ENCODE results near the gene LIPF. TPM values are rescaled to one million over a fixed set of nuclear protein-coding genes. Genes with fewer than 3 reads are reported as not detected.

LIPF gene
- total RNA-seq, 1 experiment from 2014 or later: not detected

- intact Hi-C loops (cut with micrococcal nuclease): no loop called here
- Histone ChIP-seq H2AFZ (ENCODE audit: low read depth, low read length, poor library complexity, severe bottlenecking) (peak overlapping the region; percentile 36), H3K27me3 (ENCODE audit: insufficient read depth, low read length) (no peaks in the 10 kb centered on the region), H3K27ac (ENCODE audit: low read depth, low read length) (no peak overlapping the region), H3K79me2 (ENCODE audit: insufficient read depth, low read length) (no peaks in the 10 kb centered on the region), H4K20me1 (ENCODE audit: insufficient read depth) (no peaks in the 10 kb centered on the region), H3K9ac (ENCODE audit: low read length) (no peak overlapping the region), H3K4me1 (ENCODE audit: control insufficient read depth in 1 of 2, insufficient read depth in 2 of 2, low read length in 2 of 2) (peaks cover 0 to 16% of the 10 kb centered on the region in 2 experiments; a peak in 2 of 4 replicates), H3K9me2 (ENCODE audit: insufficient read depth) (peaks cover 4% of the 10 kb centered on the region; the same call in 1 of the 2 replicates), H3K4me3 (replicated peaks in 1 of 2; ENCODE audit: low read depth in 1 of 2, low read length in 2 of 2) (no peak overlapping the region), H3K4me2 (ENCODE audit: low read length) (no peak overlapping the region), H3K36me3 (ENCODE audit: control insufficient read depth in 1 of 2, insufficient read depth in 2 of 2, low read length in 2 of 2) (no peaks in the 10 kb centered on the region), H3K9me3 (ENCODE audit: control insufficient read depth in 1 of 2, insufficient read depth in 1 of 2, low read depth in 1 of 2, low read length in 2 of 2) (no peaks in the 10 kb centered on the region)
- BruUV-seq (replicated peaks): no TSS peak
- CTCF ChIA-PET: no interaction called here
- TF ChIP-seq POLR2A (IDR thresholded peaks at IDR 0.05; ENCODE audit: borderline replicate concordance, extremely low read depth, insufficient read depth, insufficient read length): no peak
- no peak for TF ChIP-seq CBX3 (IDR thresholded peaks at IDR 0.05; ENCODE audit: low read depth)
- no peak for ATAC-seq
- POLR2A ChIA-PET: no interaction called here
- no peak for DNase-seq (ENCODE audit: low read depth, low spot score)
- RAD21 ChIA-PET (ENCODE audit: low non-redundant PET in 1 of 2, low total read pairs in 2 of 2, uncharacterized antibody in 2 of 2, unreplicated experiment in 2 of 2): no interaction called here
Measured at GRCh38 chr10:88652616-88653015, 11.6 kb upstream of the LIPF start.

GRCh38 chr10:88657901-88658300, 6.3 kb upstream of the LIPF start:
- no peak overlapping the region for H3K27ac ChIP-seq (ENCODE audit: low read depth, low read length)
- H3K79me2 ChIP-seq (ENCODE audit: insufficient read depth, low read length): no peaks in the 10 kb centered on the region
- H3K4me3 ChIP-seq (replicated peaks in 1 of 2; ENCODE audit: low read depth in 1 of 2, low read length in 2 of 2): no peak overlapping the region
- H3K36me3 ChIP-seq (ENCODE audit: control insufficient read depth in 1 of 2, insufficient read depth in 2 of 2, low read length in 2 of 2): no peaks in the 10 kb centered on the region
- H4K20me1 ChIP-seq (ENCODE audit: insufficient read depth): no peaks in the 10 kb centered on the region
- intact Hi-C loops (cut with micrococcal nuclease): no loop called here
- no peaks in the 10 kb centered on the region for H3K9me3 ChIP-seq (ENCODE audit: control insufficient read depth in 1 of 2, insufficient read depth in 1 of 2, low read depth in 1 of 2, low read length in 2 of 2)
- BruUV-seq (replicated peaks): no TSS peak
- H3K9me2 ChIP-seq (ENCODE audit: insufficient read depth): no peaks in the 10 kb centered on the region
- DNase-seq (ENCODE audit: low read depth, low spot score) (no peak), ATAC-seq (no peak)
- TF ChIP-seq TCF7L2 (IDR thresholded peaks at IDR 0.05; ENCODE audit: borderline replicate concordance, extremely low read depth, insufficient read depth, insufficient read length) (no peak), CTCF (IDR thresholded peaks at IDR 0.05 in 2 of 3, conservative IDR thresholded peaks at IDR 0.05 in 1 of 3; ENCODE audit: borderline replicate concordance in 1 of 3, insufficient read depth in 1 of 3, low read depth in 2 of 3, low read length in 2 of 3) (no peak), SIN3A (IDR thresholded peaks at IDR 0.05; ENCODE audit: low read depth) (no peak), ELF1 (IDR thresholded peaks at IDR 0.05; ENCODE audit: borderline replicate concordance, low read depth) (no peak), SP1 (IDR thresholded peaks at IDR 0.05; ENCODE audit: low read depth) (no peak), POLR2AphosphoS5 (IDR thresholded peaks at IDR 0.05; ENCODE audit: low read depth, low read length) (no peak), REST (IDR thresholded peaks at IDR 0.05; ENCODE audit: low read depth) (no peak), MAX (IDR thresholded peaks at IDR 0.05) (no peak), ATF3 (IDR thresholded peaks at IDR 0.05) (no peak), ZFX (IDR thresholded peaks at IDR 0.05) (no peak), EGR1 (IDR thresholded peaks at IDR 0.05; ENCODE audit: low read depth) (no peak), JUND (IDR thresholded peaks at IDR 0.05) (no peak), YY1 (IDR thresholded peaks at IDR 0.05; ENCODE audit: extremely low read depth, insufficient replicate concordance, low read depth, low read length) (no peak)
- RAD21 ChIA-PET (ENCODE audit: low non-redundant PET in 1 of 2, low total read pairs in 2 of 2, uncharacterized antibody in 2 of 2, unreplicated experiment in 2 of 2): no interaction called here
- CTCF ChIA-PET: no interaction called here
- peaks cover 0 to 3% of the 10 kb centered on the region in 2 experiments; a peak in 1 of 4 replicates for H3K4me1 ChIP-seq (ENCODE audit: control insufficient read depth in 1 of 2, insufficient read depth in 2 of 2, low read length in 2 of 2)
- H3K4me2 ChIP-seq (ENCODE audit: low read length): no peak overlapping the region
- no peak overlapping the region for H3K9ac ChIP-seq (ENCODE audit: low read length)
- no peaks in the 10 kb centered on the region for H3K27me3 ChIP-seq (ENCODE audit: insufficient read depth, low read length)
- no peak overlapping the region for H2AFZ ChIP-seq (ENCODE audit: low read depth, low read length, poor library complexity, severe bottlenecking)
- POLR2A ChIA-PET: no interaction called here

All from HCT116 (cell line).